WTC11 (cell line): ENCODE results near the gene UBN1. TPM values are rescaled to one million over a fixed set of nuclear protein-coding genes. Genes with fewer than 3 reads are reported as not detected.

Experiments used
- ATAC-seq: fragments of 200-7000 bp; cut with Tn5 transposase; 2 replicates; pipeline ENCODE4 v1.10.0; 2021; ENCODE audit warnings: mild to moderate bottlenecking, moderate library complexity
- CTCF ChIA-PET: fragments of 300-600 bp; sonication (Branson Sonifier 250); formaldehyde crosslinking; loops from one replicate; lab custom pipeline; 2021; ENCODE audit warnings: antibody characterized with exemption; lab: Charles Lee
- POLR2A ChIA-PET: fragments of 350-600 bp; sonication (Branson Sonifier 250); formaldehyde crosslinking; loops from one replicate; lab custom pipeline; 2021; ENCODE audit warnings: antibody characterized with exemption; lab: Charles Lee
- DNase-seq: peaks from one replicate; pipeline ENCODE4 v3.0.0; 2021; ENCODE audit warnings: low spot score
- H3K27ac Mint-ChIP-seq: 2 replicates; pipeline ENCODE4 v1.8.0; 2021; ENCODE audit warnings: mixed read lengths
- H3K27me3 Mint-ChIP-seq: 2 replicates; pipeline ENCODE4 v1.8.0; 2021; ENCODE audit warnings: low read depth, mild to moderate bottlenecking, moderate library complexity, mixed read lengths
- H3K36me3 Mint-ChIP-seq: 2 replicates; pipeline ENCODE4 v1.8.0; 2021; ENCODE audit warnings: mixed read lengths
- H3K4me1 Mint-ChIP-seq: 2 replicates; pipeline ENCODE4 v1.8.0; 2022; ENCODE audit warnings: mixed read lengths
- H3K4me3 Mint-ChIP-seq: 2 replicates; pipeline ENCODE4 v1.8.0; 2021; ENCODE audit warnings: mild to moderate bottlenecking, moderate library complexity, mixed read lengths
- H3K9me3 Mint-ChIP-seq: 2 replicates; pipeline ENCODE4 v1.8.0; 2021; ENCODE audit warnings: mixed read lengths
- AFF4 ChIP-seq: sonication (generic); formaldehyde crosslinking; IDR thresholded peaks from 2 replicates; pipeline ENCODE4 v1.8.1; 2023; ENCODE audit warnings: mild to moderate bottlenecking, missing genetic modification reagents, borderline replicate concordance
- ATF2 ChIP-seq: sonication (generic); formaldehyde crosslinking; IDR thresholded peaks from 2 replicates; pipeline ENCODE4 v1.8.1; 2022; ENCODE audit warnings: low read depth, missing genetic modification reagents, borderline replicate concordance
- CREM ChIP-seq: sonication (generic); formaldehyde crosslinking; IDR thresholded peaks from 2 replicates; pipeline ENCODE4 v1.8.1; 2022; ENCODE audit warnings: mild to moderate bottlenecking, missing genetic modification reagents, moderate library complexity
- E2F5 ChIP-seq: sonication (generic); formaldehyde crosslinking; IDR thresholded peaks from 2 replicates; pipeline ENCODE4 v1.8.1; 2022; ENCODE audit warnings: mild to moderate bottlenecking, moderate library complexity, missing genetic modification reagents
- EMX1 ChIP-seq: fragments of 250-450 bp; sonication (Bioruptor Pico); IDR thresholded peaks from 2 replicates; pipeline ENCODE4 v1.8.0; 2021; ENCODE audit warnings: mild to moderate bottlenecking
- ESRRA ChIP-seq: sonication (generic); formaldehyde crosslinking; IDR thresholded peaks from 2 replicates; pipeline ENCODE4 v1.8.1; 2022; ENCODE audit warnings: mild to moderate bottlenecking, missing genetic modification reagents, borderline replicate concordance
- FOXJ3 ChIP-seq: sonication (generic); formaldehyde crosslinking; IDR thresholded peaks from 2 replicates; pipeline ENCODE4 v1.9.0; 2021; ENCODE audit warnings: missing genetic modification reagents, mild to moderate bottlenecking, borderline replicate concordance
- GABPB1 ChIP-seq: sonication (generic); formaldehyde crosslinking; IDR thresholded peaks from 2 replicates; pipeline ENCODE4 v1.8.1; 2023; ENCODE audit warnings: mild to moderate bottlenecking, missing genetic modification reagents
- IRF1 ChIP-seq: sonication (generic); formaldehyde crosslinking; IDR thresholded peaks from 2 replicates; pipeline ENCODE4 v1.8.0; 2023; ENCODE audit warnings: missing genetic modification reagents
- NFE2L1 ChIP-seq: sonication (generic); formaldehyde crosslinking; IDR thresholded peaks from 2 replicates; pipeline ENCODE4 v1.8.1; 2023; ENCODE audit warnings: missing genetic modification reagents
- RORB ChIP-seq: fragments of 250-450 bp; sonication (Bioruptor Pico); IDR thresholded peaks from 2 replicates; pipeline ENCODE4 v1.9.0; 2021; ENCODE audit warnings: mild to moderate bottlenecking
- SMAD4 ChIP-seq: sonication (generic); formaldehyde crosslinking; IDR thresholded peaks from 2 replicates; pipeline ENCODE4 v1.8.0; 2022; ENCODE audit warnings: mild to moderate bottlenecking, missing genetic modification reagents
- SOX15 ChIP-seq: fragments of 250-450 bp; sonication (Bioruptor Pico); IDR thresholded peaks from 2 replicates; pipeline ENCODE4 v1.9.0; 2021; ENCODE audit warnings: mild to moderate bottlenecking
- SP1 ChIP-seq: sonication (generic); formaldehyde crosslinking; conservative IDR thresholded peaks from 2 replicates; pipeline ENCODE4 v1.8.1; 2022; ENCODE audit warnings: missing genetic modification reagents
- TEAD4 ChIP-seq: sonication (generic); formaldehyde crosslinking; IDR thresholded peaks from 2 replicates; pipeline ENCODE4 v1.8.0; 2022; ENCODE audit warnings: mild to moderate bottlenecking, missing genetic modification reagents
- ZBTB43 ChIP-seq: sonication (generic); formaldehyde crosslinking; IDR thresholded peaks from 2 replicates; pipeline ENCODE4 v1.8.1; 2023; ENCODE audit warnings: mild to moderate bottlenecking, missing genetic modification reagents
- ZMAT4 ChIP-seq: fragments of 250-450 bp; sonication (Bioruptor Pico); IDR thresholded peaks from 2 replicates; pipeline ENCODE4 v1.9.0; 2021; ENCODE audit warnings: mild to moderate bottlenecking
- ZNF121 ChIP-seq: sonication (generic); formaldehyde crosslinking; IDR thresholded peaks from 2 replicates; pipeline ENCODE4 v1.8.0; 2023; ENCODE audit warnings: missing genetic modification reagents
- ZNF317 ChIP-seq: sonication (generic); formaldehyde crosslinking; IDR thresholded peaks from 2 replicates; pipeline ENCODE4 v1.8.1; 2023; ENCODE audit warnings: low read depth, mild to moderate bottlenecking, moderate library complexity, missing genetic modification reagents, borderline replicate concordance
- ZNF423 ChIP-seq: fragments of 250-450 bp; sonication (Bioruptor Pico); IDR thresholded peaks from 2 replicates; pipeline ENCODE4 v2.1.2; 2022; ENCODE audit warnings: mild to moderate bottlenecking, moderate library complexity
- total RNA-seq: library from RNA; stranded (reverse); gene quantifications from 3 replicates; pipeline ENCODE4 v1.2.3, GENCODE V29; 2021

The UBN1 gene
- total RNA-seq, 1 experiment from 2014 or later: 38.5 TPM

- no peak for TF ChIP-seq GABPB1 (CRISPR knock-in tag)
Measured at GRCh38 chr16:4890686-4891085, 43.4 kb downstream of the UBN1 start (continued).

- Mint-ChIP-seq H3K4me3 (no peak overlapping the region), H3K4me1 (no peaks in the 10 kb centered on the region), H3K27ac (no peak overlapping the region), H3K9me3 (no peaks in the 10 kb centered on the region), H3K36me3 (peaks cover 30% of the 10 kb centered on the region), H3K27me3 (no peaks in the 10 kb centered on the region)
- ChIA-PET POLR2A (interaction anchor here (0.6 kb wide), 1 partner anchor 40 kb away, joined by 4 read pairs; no protein-coding TSS in a partner anchor), CTCF (interaction anchor here (1.0 to 1.2 kb wide), 2 partner anchors 65 to 241 kb away, joined by 3 to 5 read pairs; no protein-coding TSS in a partner anchor)
- TF ChIP-seq NFE2L1 (CRISPR knock-in tag) (no peak), EMX1 (CRISPR knock-in tag) (no peak), RORB (CRISPR knock-in tag) (no peak), ESRRA (CRISPR knock-in tag) (no peak), ATF2 (CRISPR knock-in tag) (no peak), ZNF121 (CRISPR knock-in tag) (no peak), TEAD4 (CRISPR knock-in tag) (no peak), ZNF317 (CRISPR knock-in tag) (no peak), CREM (CRISPR knock-in tag) (no peak), SMAD4 (no peak), ZMAT4 (no peak), SOX15 (CRISPR knock-in tag) (no peak), FOXJ3 (CRISPR knock-in tag) (no peak), E2F5 (CRISPR knock-in tag) (no peak), ZBTB43 (CRISPR knock-in tag) (no peak), AFF4 (no peak), IRF1 (CRISPR knock-in tag) (no peak), SP1 (no peak), ZNF423 (no peak)
- no peak for DNase-seq
- no peak for ATAC-seq
Measured at GRCh38 chr16:4891097-4891885, 44.0 kb downstream of the UBN1 start.
